WTC11 (cell line): Measurements from ENCODE around the gene SLC35G4. TPM values are rescaled to one million over a fixed set of nuclear protein-coding genes. Genes with fewer than 3 reads are reported as not detected.

Experiments used
- ATAC-seq: fragments of 200-7000 bp; cut with Tn5 transposase; 2 replicates; pipeline ENCODE4 v1.10.0; 2021; ENCODE audit warnings: mild to moderate bottlenecking, moderate library complexity
- CTCF ChIA-PET: fragments of 300-600 bp; sonication (Branson Sonifier 250); formaldehyde crosslinking; loops from one replicate; lab custom pipeline; 2021; ENCODE audit warnings: antibody characterized with exemption; lab: Charles Lee
- POLR2A ChIA-PET: fragments of 350-600 bp; sonication (Branson Sonifier 250); formaldehyde crosslinking; loops from one replicate; lab custom pipeline; 2021; ENCODE audit warnings: antibody characterized with exemption; lab: Charles Lee
- DNase-seq: peaks from one replicate; pipeline ENCODE4 v3.0.0; 2021; ENCODE audit warnings: low spot score
- H3K27ac Mint-ChIP-seq: 2 replicates; pipeline ENCODE4 v1.8.0; 2021; ENCODE audit warnings: mixed read lengths
- H3K27me3 Mint-ChIP-seq: 2 replicates; pipeline ENCODE4 v1.8.0; 2021; ENCODE audit warnings: low read depth, mild to moderate bottlenecking, moderate library complexity, mixed read lengths
- H3K36me3 Mint-ChIP-seq: 2 replicates; pipeline ENCODE4 v1.8.0; 2021; ENCODE audit warnings: mixed read lengths
- H3K4me1 Mint-ChIP-seq: 2 replicates; pipeline ENCODE4 v1.8.0; 2022; ENCODE audit warnings: mixed read lengths
- H3K4me3 Mint-ChIP-seq: 2 replicates; pipeline ENCODE4 v1.8.0; 2021; ENCODE audit warnings: mild to moderate bottlenecking, moderate library complexity, mixed read lengths
- H3K9me3 Mint-ChIP-seq: 2 replicates; pipeline ENCODE4 v1.8.0; 2021; ENCODE audit warnings: mixed read lengths
- ARID4B ChIP-seq: sonication (generic); formaldehyde crosslinking; IDR thresholded peaks from 2 replicates; pipeline ENCODE4 v1.8.0; 2023; ENCODE audit warnings: missing genetic modification reagents, mild to moderate bottlenecking, borderline replicate concordance
- ATF3 ChIP-seq: sonication (generic); formaldehyde crosslinking; conservative IDR thresholded peaks from 2 replicates; pipeline ENCODE4 v1.8.1; 2022; ENCODE audit warnings: mild to moderate bottlenecking, missing genetic modification reagents
- E2F5 ChIP-seq: sonication (generic); formaldehyde crosslinking; IDR thresholded peaks from 2 replicates; pipeline ENCODE4 v1.8.1; 2022; ENCODE audit warnings: mild to moderate bottlenecking, moderate library complexity, missing genetic modification reagents
- FOXK1 ChIP-seq: sonication (generic); formaldehyde crosslinking; IDR thresholded peaks from 2 replicates; pipeline ENCODE4 v1.8.0; 2022; ENCODE audit warnings: mild to moderate bottlenecking, moderate library complexity, missing genetic modification reagents
- FOXP4 ChIP-seq: sonication (generic); formaldehyde crosslinking; IDR thresholded peaks from 2 replicates; pipeline ENCODE4 v1.8.0; 2022; ENCODE audit warnings: mild to moderate bottlenecking, missing genetic modification reagents
- GABPB1 ChIP-seq: sonication (generic); formaldehyde crosslinking; IDR thresholded peaks from 2 replicates; pipeline ENCODE4 v1.8.1; 2023; ENCODE audit warnings: mild to moderate bottlenecking, missing genetic modification reagents
- HMGXB4 ChIP-seq: sonication (generic); formaldehyde crosslinking; IDR thresholded peaks from 2 replicates; pipeline ENCODE4 v1.8.1; 2023; ENCODE audit warnings: mild to moderate bottlenecking, moderate library complexity, missing genetic modification reagents
- RORB ChIP-seq: fragments of 250-450 bp; sonication (Bioruptor Pico); IDR thresholded peaks from 2 replicates; pipeline ENCODE4 v1.9.0; 2021; ENCODE audit warnings: mild to moderate bottlenecking
- TEAD1 ChIP-seq: sonication (generic); formaldehyde crosslinking; IDR thresholded peaks from 2 replicates; pipeline ENCODE4 v1.8.0; 2022; ENCODE audit warnings: mild to moderate bottlenecking, missing genetic modification reagents
- ZBTB43 ChIP-seq: sonication (generic); formaldehyde crosslinking; IDR thresholded peaks from 2 replicates; pipeline ENCODE4 v1.8.1; 2023; ENCODE audit warnings: mild to moderate bottlenecking, missing genetic modification reagents
- ZMAT4 ChIP-seq: fragments of 250-450 bp; sonication (Bioruptor Pico); IDR thresholded peaks from 2 replicates; pipeline ENCODE4 v1.9.0; 2021; ENCODE audit warnings: mild to moderate bottlenecking
- ZNF281 ChIP-seq: sonication (generic); formaldehyde crosslinking; IDR thresholded peaks from 2 replicates; pipeline ENCODE4 v1.8.0; 2023; ENCODE audit warnings: mild to moderate bottlenecking, missing genetic modification reagents
- ZNF423 ChIP-seq: fragments of 250-450 bp; sonication (Bioruptor Pico); IDR thresholded peaks from 2 replicates; pipeline ENCODE4 v2.1.2; 2022; ENCODE audit warnings: mild to moderate bottlenecking, moderate library complexity
- total RNA-seq: library from RNA; stranded (reverse); gene quantifications from 3 replicates; pipeline ENCODE4 v1.2.3, GENCODE V29; 2021

The SLC35G4 gene
- total RNA-seq, 1 experiment from 2014 or later = not detected

GRCh38 chr18:11579916-11580315 is 29.5 kb upstream of the SLC35G4 start:
- CTCF ChIA-PET = no interaction called here
- ATAC-seq (no peak), DNase-seq (no peak)
- Mint-ChIP-seq H3K4me3 (no peak overlapping the region), H3K4me1 (peaks cover 7% of the 10 kb centered on the region), H3K36me3 (no peaks in the 10 kb centered on the region), H3K27me3 (no peaks in the 10 kb centered on the region), H3K9me3 (no peaks in the 10 kb centered on the region), H3K27ac (no peak overlapping the region)
- POLR2A ChIA-PET = interaction anchor here (0.6 kb wide), 1 partner anchor 771 kb away, joined by 11 read pairs; no protein-coding TSS in a partner anchor
- TF ChIP-seq FOXK1 (CRISPR knock-in tag) = no peak
- no peak for TF ChIP-seq ZBTB43 (CRISPR knock-in tag)
- no peak for TF ChIP-seq ZMAT4 (CRISPR knock-in tag)
- TF ChIP-seq ZNF281 (CRISPR knock-in tag) = no peak

- no peaks in the 10 kb centered on the region for H3K9me3 Mint-ChIP-seq
- POLR2A ChIA-PET = no interaction called here
- no peaks in the 10 kb centered on the region for H3K36me3 Mint-ChIP-seq
- no peaks in the 10 kb centered on the region for H3K27me3 Mint-ChIP-seq
- H3K4me1 Mint-ChIP-seq = peaks cover 7% of the 10 kb centered on the region
- CTCF ChIA-PET = interaction anchor here (1.6 kb wide), 1 partner anchor 62 kb away, joined by 4 read pairs; no protein-coding TSS in a partner anchor
- TF ChIP-seq ARID4B (CRISPR knock-in tag) (no peak), RORB (CRISPR knock-in tag) (no peak), HMGXB4 (CRISPR knock-in tag) (no peak), ZBTB43 (CRISPR knock-in tag) (no peak), ATF3 (CRISPR knock-in tag) (no peak), GABPB1 (CRISPR knock-in tag) (no peak), E2F5 (CRISPR knock-in tag) (no peak), FOXP4 (CRISPR knock-in tag) (no peak), ZNF423 (CRISPR knock-in tag) (no peak), TEAD1 (CRISPR knock-in tag) (no peak)
- DNase-seq = no peak
- no peak overlapping the region for H3K4me3 Mint-ChIP-seq
- ATAC-seq = no peak
- H3K27ac Mint-ChIP-seq = no peak overlapping the region
These were observed 28.1 kb upstream of the SLC35G4 start for GRCh38 chr18:11581286-11581685.
